SK-N-MC (cell line): Measurements from ENCODE around the gene TPRN.

ENCODE experiments used
- DNase-seq: peaks from one replicate; pipeline ENCODE4 v3.0.0-alpha.2; 2011; ENCODE audit warnings: low read depth, low spot score
- H3K27ac ChIP-seq: fragments of 200-600 bp; sonication (generic); 2 replicates; pipeline ENCODE4 v1.5.1; 2016; ENCODE audit warnings: mixed run types
- H3K36me3 ChIP-seq: fragments of 200-600 bp; sonication (generic); 2 replicates; pipeline ENCODE4 v1.6.1; 2017; ENCODE audit warnings: antibody characterized with exemption, low read length, mixed read lengths; ENCODE audit not compliant: insufficient read depth
- H3K4me3 ChIP-seq: fragments of 200-600 bp; sonication (generic); 2 replicates; pipeline ENCODE4 v1.5.1; 2016
- H3K9ac ChIP-seq: fragments of 200-600 bp; sonication (generic); 2 replicates; pipeline ENCODE4 v1.8.0; 2017; ENCODE audit warnings: mixed run types, mixed read lengths; ENCODE audit not compliant: insufficient read length
- H3K9me3 ChIP-seq: fragments of 200-600 bp; sonication (generic); 2 replicates; pipeline ENCODE4 v1.6.1; 2017; ENCODE audit warnings: low read depth, mild to moderate bottlenecking, antibody characterized with exemption, low read length, moderate library complexity, mixed read lengths
- EZH2 ChIP-seq: fragments of 200-600 bp; sonication (generic); IDR thresholded peaks from one replicate; pipeline ENCODE4 v1.6.1; 2017; ENCODE audit warnings: antibody characterized with exemption
- FOXP2 ChIP-seq: optimal IDR thresholded peaks from 2 replicates; pipeline ENCODE3; 2011; ENCODE audit warnings: mild to moderate bottlenecking, moderate library complexity; ENCODE audit not compliant: insufficient read depth; ENCODE audit errors: extremely low read length, control extremely low read depth
- POLR2AphosphoS5 ChIP-seq: IDR thresholded peaks from 2 replicates; pipeline ENCODE4 v1.6.1; 2012; ENCODE audit warnings: mild to moderate bottlenecking, low read depth, low read length, borderline replicate concordance

The TPRN gene

GRCh38 chr9:137148661-137149060 is 51.9 kb downstream of the TPRN start:
- TF ChIP-seq EZH2 (no peak), FOXP2 (no peak), POLR2AphosphoS5 (no peak)
- DNase-seq = no peak
- Histone ChIP-seq H3K4me3 (no peak overlapping the region), H3K27ac (no peak overlapping the region), H3K9me3 (no peaks in the 10 kb centered on the region), H3K36me3 (no peaks in the 10 kb centered on the region), H3K9ac (no peak overlapping the region)

- Histone ChIP-seq H3K27ac (no peak overlapping the region), H3K9me3 (no peaks in the 10 kb centered on the region), H3K36me3 (no peaks in the 10 kb centered on the region), H3K4me3 (no peak overlapping the region), H3K9ac (no peak overlapping the region)
- DNase-seq = no peak
- TF ChIP-seq POLR2AphosphoS5 (no peak), FOXP2 (no peak), EZH2 (no peak)
Measured at GRCh38 chr9:137148242-137148641, 52.3 kb downstream of the TPRN start.

- H3K4me3 ChIP-seq = no peak overlapping the region
- no peak overlapping the region for H3K27ac ChIP-seq
- no peak overlapping the region for H3K9ac ChIP-seq
- no peaks in the 10 kb centered on the region for H3K36me3 ChIP-seq
- TF ChIP-seq POLR2AphosphoS5 (no peak), EZH2 (no peak), FOXP2 (no peak)
- no peak for DNase-seq
- no peaks in the 10 kb centered on the region for H3K9me3 ChIP-seq
Measured at GRCh38 chr9:137147793-137148160, 52.8 kb downstream of the TPRN start.

GRCh38 chr9:137147091-137147792 is 53.3 kb downstream of the TPRN start:
- TF ChIP-seq EZH2 (no peak), FOXP2 (no peak), POLR2AphosphoS5 (no peak)
- no peak for DNase-seq

GRCh38 chr9:137146527-137146918 is 54.0 kb downstream of the TPRN start:
- Histone ChIP-seq H3K36me3 (no peaks in the 10 kb centered on the region), H3K9me3 (no peaks in the 10 kb centered on the region), H3K4me3 (no peak overlapping the region), H3K27ac (no peak overlapping the region), H3K9ac (no peak overlapping the region)
- no peak for DNase-seq
- TF ChIP-seq POLR2AphosphoS5 (no peak), EZH2 (no peak), FOXP2 (no peak)

More at GRCh38 chr9:137147091-137147792, 53.3 kb downstream of the TPRN start:
- H3K9me3 ChIP-seq = no peaks in the 10 kb centered on the region
- no peaks in the 10 kb centered on the region for H3K36me3 ChIP-seq
- no peak overlapping the region for H3K27ac ChIP-seq
- H3K4me3 ChIP-seq = no peak overlapping the region
- no peak overlapping the region for H3K9ac ChIP-seq

- DNase-seq = no peak
- H3K4me3 ChIP-seq = no peak overlapping the region
- no peak overlapping the region for H3K9ac ChIP-seq
- no peak overlapping the region for H3K27ac ChIP-seq
- TF ChIP-seq FOXP2 (no peak), POLR2AphosphoS5 (no peak), EZH2 (no peak)
- no peaks in the 10 kb centered on the region for H3K36me3 ChIP-seq
- H3K9me3 ChIP-seq = no peaks in the 10 kb centered on the region
Measured at GRCh38 chr9:137145731-137146526, 54.6 kb downstream of the TPRN start.

- Histone ChIP-seq H3K4me3 (no peak overlapping the region), H3K9ac (no peak overlapping the region), H3K9me3 (no peaks in the 10 kb centered on the region), H3K36me3 (no peaks in the 10 kb centered on the region), H3K27ac (no peak overlapping the region)
- no peak for DNase-seq
- TF ChIP-seq FOXP2 = no peak
- no peak for TF ChIP-seq POLR2AphosphoS5
- TF ChIP-seq EZH2 = no peak
Measured at GRCh38 chr9:137143459-137143858, 57.1 kb downstream of the TPRN start.
